Sigmoid colon (tissue), 7 donors: ENCODE results near the gene PPP2R5E. TPM values are rescaled to one million over a fixed set of nuclear protein-coding genes. Genes with fewer than 3 reads are reported as not detected.

Experiments used
- DNase-seq: peaks from one replicate; pipeline ENCODE4 v3.0.0-alpha.2; 2019
- H3K27ac ChIP-seq, 4 donors: fragments of 200-600 bp; sonication (generic); one replicate each; pipeline ENCODE4 v1.5.1; 2016 to 2019; ENCODE audit warnings: mild to moderate bottlenecking in 1 of 4
- H3K27me3 ChIP-seq, 3 donors: fragments of 200-600 bp; sonication (generic); one replicate each; pipeline ENCODE4 v1.5.1; 2019; ENCODE audit warnings: mild to moderate bottlenecking in 1 of 3
- H3K36me3 ChIP-seq, 4 donors: fragments of 200-600 bp; sonication (generic); one replicate each; pipeline ENCODE4 v1.5.1; 2016 to 2019
- H3K4me1 ChIP-seq, 4 donors: fragments of 200-600 bp; sonication (generic); one replicate each; pipeline ENCODE4 v1.5.1; 2017 to 2019
- H3K4me3 ChIP-seq, 4 donors: fragments of 200-600 bp; sonication (generic); one replicate each; pipeline ENCODE4 v1.5.1; 2017 to 2019; ENCODE audit warnings: mild to moderate bottlenecking in 2 of 4, moderate library complexity in 1 of 4
- H3K9me3 ChIP-seq, 4 donors: fragments of 200-600 bp in 3 of 4; sonication (generic) in 3 of 4; one replicate each; pipeline versions ENCODE4 v1.5.1 to v1.6.1; 2013 to 2019
- CTCF ChIP-seq, 4 experiments: fragments of 450-650 bp in 3 of 4; fragments of 200-600 bp in 1 of 4; IDR thresholded peaks; one replicate each; pipeline ENCODE4 v1.5.1; 2016 to 2019; ENCODE audit warnings: antibody characterized with exemption in 4 of 4, mild to moderate bottlenecking in 3 of 4, moderate library complexity in 2 of 4
- EP300 ChIP-seq, 4 donors: sonication (generic); formaldehyde crosslinking; IDR thresholded peaks; one replicate each; pipeline ENCODE4 v1.6.1; 2017; ENCODE audit warnings: antibody characterized with exemption in 4 of 4
- POLR2A ChIP-seq, 2 donors: fragments of 450-650 bp; IDR thresholded peaks; one replicate each; pipeline ENCODE4 v1.6.1; 2016; ENCODE audit warnings: antibody characterized with exemption in 2 of 2, mild to moderate bottlenecking in 2 of 2, moderate library complexity in 2 of 2
- POLR2AphosphoS5 ChIP-seq, 4 donors: sonication (generic); formaldehyde crosslinking; IDR thresholded peaks; one replicate each; pipeline ENCODE4 v1.6.1; 2017; ENCODE audit warnings: antibody characterized with exemption in 4 of 4
- WGBS, 2 donors: extraction: QIAGEN DNeasy Blood & Tissue Kit; methylation state at CpG; one replicate each; pipeline ENCODE4 v1.1.7; 2013; 5-methylcytosine and 5-hydroxymethylcytosine counted together
- intact Hi-C: fragments of 100-400 bp; cut with DNase I; formaldehyde crosslinking; loops from one replicate; pipeline ENCODE4 v1.15.1; 2023
- polyA plus RNA-seq, 3 donors: library from polyadenylated mRNA; stranded (reverse); fragments of 200-250 nt; gene quantifications; one replicate each; pipeline ENCODE4 v1.2.3, GENCODE V29; 2013
- total RNA-seq, 4 donors: library from RNA; depleted of rRNA; stranded (reverse); fragments of >200 nt; gene quantifications; one replicate each; pipeline ENCODE4 v1.1.0, GENCODE V29; 2016
- donor health status: healthy with polysubstance abuse.
- donor health status: Bipolar disorder and iron deficiency.
- donor health status: healthy.

Gene PPP2R5E
- total and polyA plus RNA-seq, 7 donors = 10.8 to 28.9 (median 23.7) TPM

GRCh38 chr14:63472986-63473788 lies 70.0 kb downstream of the PPP2R5E start:
- no peaks in the 10 kb centered on the region for H3K36me3 ChIP-seq
- no peak overlapping the region for H3K27ac ChIP-seq
- H3K4me3 ChIP-seq = no peak overlapping the region
- no peak for DNase-seq
- intact Hi-C loops = no loop called here
- no peaks in the 10 kb centered on the region for H3K27me3 ChIP-seq
- WGBS, 2 donors = 64% methylated on average over 7 of the region's 7 CpGs
- TF ChIP-seq CTCF (IDR thresholded peaks at IDR 0.05) = no peak
- no peak for TF ChIP-seq EP300 (IDR thresholded peaks at IDR 0.05)
- no peak for TF ChIP-seq POLR2AphosphoS5 (IDR thresholded peaks at IDR 0.05)
- no peak for TF ChIP-seq POLR2A (IDR thresholded peaks at IDR 0.05)
- no peaks in the 10 kb centered on the region for H3K9me3 ChIP-seq
- H3K4me1 ChIP-seq = peaks cover 0 to 62% (median 56%) of the 10 kb centered on the region in 4 donors

GRCh38 chr14:63470962-63471793 lies 72.0 kb downstream of the PPP2R5E start:
- no peaks in the 10 kb centered on the region for H3K9me3 ChIP-seq
- DNase-seq = no peak
- H3K4me3 ChIP-seq = no peak overlapping the region
- intact Hi-C loops = no loop called here
- WGBS, 2 donors = 64% methylated on average over 3 of the region's 3 CpGs
- peak in 1 of 4 donors; percentile 40 for TF ChIP-seq POLR2AphosphoS5 (IDR thresholded peaks at IDR 0.05)
- no peak for TF ChIP-seq POLR2A (IDR thresholded peaks at IDR 0.05)
- TF ChIP-seq CTCF (IDR thresholded peaks at IDR 0.05) = no peak
- TF ChIP-seq EP300 (IDR thresholded peaks at IDR 0.05) = no peak
- no peak overlapping the region for H3K27ac ChIP-seq
- H3K4me1 ChIP-seq = peaks cover 0 to 66% (median 46%) of the 10 kb centered on the region in 4 donors
- no peaks in the 10 kb centered on the region for H3K27me3 ChIP-seq
- H3K36me3 ChIP-seq = no peaks in the 10 kb centered on the region

GRCh38 chr14:63468294-63468693 lies 74.9 kb downstream of the PPP2R5E start:
- intact Hi-C loops = no loop called here
- Histone ChIP-seq H3K4me1 (peaks cover 0 to 52% (median 38%) of the 10 kb centered on the region in 4 donors), H3K9me3 (no peaks in the 10 kb centered on the region), H3K27me3 (no peaks in the 10 kb centered on the region), H3K36me3 (no peaks in the 10 kb centered on the region), H3K27ac (no peak overlapping the region), H3K4me3 (no peak overlapping the region)
- TF ChIP-seq POLR2A (IDR thresholded peaks at IDR 0.05) (no peak), POLR2AphosphoS5 (IDR thresholded peaks at IDR 0.05) (no peak), CTCF (IDR thresholded peaks at IDR 0.05) (no peak), EP300 (IDR thresholded peaks at IDR 0.05) (no peak)
- no peak for DNase-seq
- WGBS, 2 donors = 35 to 53% methylated on average over 1 of the region's 1 CpG

GRCh38 chr14:63467440-63468072 lies 75.6 kb downstream of the PPP2R5E start:
- Histone ChIP-seq H3K4me1 (peaks cover 0 to 45% (median 32%) of the 10 kb centered on the region in 4 donors), H3K4me3 (no peak overlapping the region), H3K9me3 (no peaks in the 10 kb centered on the region), H3K27ac (no peak overlapping the region), H3K36me3 (no peaks in the 10 kb centered on the region), H3K27me3 (no peaks in the 10 kb centered on the region)
- DNase-seq = no peak
- 45 to 75% methylated on average over 4 of the region's 4 CpGs for WGBS, 2 donors
- TF ChIP-seq POLR2A (IDR thresholded peaks at IDR 0.05) (no peak), CTCF (IDR thresholded peaks at IDR 0.05) (no peak), POLR2AphosphoS5 (IDR thresholded peaks at IDR 0.05) (no peak), EP300 (IDR thresholded peaks at IDR 0.05) (no peak)
- intact Hi-C loops = no loop called here
